ENCODE results near the gene DDR1.

- no peak for TF ChIP-seq YY1 (IDR thresholded peaks at IDR 0.05; ENCODE audit: insufficient read depth, insufficient read length)
- no peak for TF ChIP-seq ZNF274 (IDR thresholded peaks at IDR 0.05; ENCODE audit: low read depth, low read length)
Measured at GRCh38 chr6:30896541-30896940, 12.2 kb downstream of the DDR1 start.

Data from NT2/D1 (cell line).